Measurements from ENCODE around the gene NUP58. TPM values are rescaled to one million over a fixed set of nuclear protein-coding genes. Genes with fewer than 3 reads are reported as not detected.

The NUP58 gene
- total and polyA plus RNA-seq, 7 experiments from 2014 or later, result 13.4 to 89.1 (median 46.3) TPM

DNA sequence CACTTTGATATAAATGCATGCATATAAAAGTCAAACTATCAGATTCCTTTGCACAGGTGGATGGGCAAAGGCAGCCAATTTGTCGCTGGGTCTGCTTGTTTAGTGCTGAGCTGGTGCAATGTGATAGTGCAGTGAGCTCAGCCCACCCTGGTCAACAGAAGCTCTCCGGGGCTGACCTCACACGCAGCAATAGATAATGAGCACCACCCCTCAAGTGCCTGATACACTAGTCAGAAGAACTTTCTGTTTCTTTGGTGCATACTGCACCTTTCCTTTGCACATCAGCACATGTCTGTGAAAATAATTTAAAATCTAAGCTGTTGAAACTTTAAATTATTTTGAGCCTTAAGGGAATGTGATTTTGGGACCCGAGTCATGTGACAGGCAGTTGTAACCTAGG, 90.5 kb downstream of the NUP58 start:
- POLR2A ChIA-PET, result no interaction called here
- no peaks in the 10 kb centered on the region for H3K4me1 ChIP-seq (ENCODE audit: control insufficient read depth in 2 of 2, insufficient read depth in 2 of 2, low read length in 2 of 2)
- DNase-seq (no peak), ATAC-seq (no peak)
- H3K27ac ChIP-seq (ENCODE audit: low read depth, low read length), result no peak overlapping the region
- H3K4me3 ChIP-seq (ENCODE audit: low read length), result no peak overlapping the region
- H3K36me3 ChIP-seq (ENCODE audit: control insufficient read depth in 2 of 3, insufficient read depth in 3 of 3, low read length in 3 of 3), result no peaks in the 10 kb centered on the region
- peaks cover 0 to 16% (median 0%) of the 10 kb centered on the region in 11 donors for H3K9me3 Mint-ChIP-seq
- no peaks in the 10 kb centered on the region for H3K27me3 ChIP-seq (ENCODE audit: control insufficient read depth in 2 of 2, insufficient read depth in 2 of 2, low read length in 2 of 2)
- intact Hi-C loops (cut with micrococcal nuclease), result no loop called here
- H3K4me1 Mint-ChIP-seq, result no peaks in the 10 kb centered on the region
- no peaks in the 10 kb centered on the region for H3K9me3 ChIP-seq (ENCODE audit: control insufficient read depth in 2 of 3, low read length in 3 of 3)
- H3K36me3 Mint-ChIP-seq, result no peaks in the 10 kb centered on the region
- H3K4me3 Mint-ChIP-seq, result no peak overlapping the region
- peaks cover 14 to 43% (median 42%) of the 10 kb centered on the region in 5 donors for H3K27me3 Mint-ChIP-seq
- H3K27ac Mint-ChIP-seq, result no peak overlapping the region
- CTCF ChIA-PET, result no interaction called here

Other genes starting within 250 kb of the NUP58 start
- gene PABPC3, start 205.5 kb upstream of the NUP58 start, total RNA-seq, result under 1 TPM; 0.21 to 0.87 (median 0.27) TPM
- under 1 TPM; 0.13 to 0.21 TPM for gene PABPC3, start 205.5 kb upstream of the NUP58 start, polyA plus RNA-seq
- gene AMER2, start 129.3 kb upstream of the NUP58 start, total RNA-seq, result not detected
- under 1 TPM in 1 of 2 donors, not detected in 1; 0.05 TPM for gene AMER2, start 129.3 kb upstream of the NUP58 start, polyA plus RNA-seq
- 10 to 100 TPM; 16.0 to 23.2 (median 18.5) TPM for gene MTMR6, start 14.1 kb upstream of the NUP58 start, total RNA-seq
- gene MTMR6, start 14.1 kb upstream of the NUP58 start, polyA plus RNA-seq, result 10 to 100 TPM; 16.3 to 16.6 TPM
- 1 to 10 TPM in 3 of 5 experiments, under 1 TPM in 2; 0.56 to 2.4 (median 1.2) TPM for gene ATP8A2, start 70.3 kb downstream of the NUP58 start, total RNA-seq
- 1 to 10 TPM in 1 of 2 donors, under 1 TPM in 1; 0.70 to 1.2 TPM for gene ATP8A2, start 70.3 kb downstream of the NUP58 start, polyA plus RNA-seq